Islet of Langerhans (tissue), 1 donor: ENCODE measurements around the gene IL12RB1.
"Not testable (repeated sequence)": the region's sequence is repeated elsewhere in the genome, so short reads cannot be mapped to it uniquely, and the experiment has no call there.

Source experiments
- FAIRE-seq: peaks from one replicate; lab custom pipeline; 2011; peaks lifted over from hg19 to GRCh38; lab: Jason Lieb, UNC

The IL12RB1 gene

DNA sequence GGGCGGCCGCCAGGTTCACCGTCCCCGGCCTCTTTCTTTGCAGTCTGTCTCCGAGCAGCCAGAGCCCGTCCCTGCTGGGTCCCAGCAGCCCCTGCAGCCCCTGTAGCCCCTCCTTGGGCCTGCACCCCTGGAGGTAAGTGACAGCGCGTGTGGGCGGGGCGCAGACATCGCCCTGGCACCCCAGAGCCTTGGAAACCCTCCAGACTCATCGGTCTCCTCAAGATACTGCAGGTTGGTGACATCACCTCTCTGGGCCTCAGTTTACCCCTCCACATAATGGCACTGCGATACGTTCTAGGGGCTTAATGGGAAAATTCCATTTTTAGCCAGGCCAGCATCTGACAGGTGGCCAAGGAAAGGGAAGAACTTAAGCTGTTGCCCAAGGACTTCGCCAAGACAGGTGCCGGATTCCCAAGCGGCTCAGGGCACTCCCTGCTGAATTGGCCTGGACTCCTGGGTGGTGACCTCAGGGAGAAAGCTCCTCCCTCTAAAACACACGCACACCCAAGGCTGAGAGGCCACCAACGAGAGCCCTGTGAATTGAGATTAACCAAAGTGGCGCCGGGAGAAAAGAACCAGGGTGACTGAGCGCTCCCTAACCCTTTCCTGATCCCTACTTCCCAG lies 24.0 kb upstream of the IL12RB1 start:
- no peak for FAIRE-seq

DNA sequence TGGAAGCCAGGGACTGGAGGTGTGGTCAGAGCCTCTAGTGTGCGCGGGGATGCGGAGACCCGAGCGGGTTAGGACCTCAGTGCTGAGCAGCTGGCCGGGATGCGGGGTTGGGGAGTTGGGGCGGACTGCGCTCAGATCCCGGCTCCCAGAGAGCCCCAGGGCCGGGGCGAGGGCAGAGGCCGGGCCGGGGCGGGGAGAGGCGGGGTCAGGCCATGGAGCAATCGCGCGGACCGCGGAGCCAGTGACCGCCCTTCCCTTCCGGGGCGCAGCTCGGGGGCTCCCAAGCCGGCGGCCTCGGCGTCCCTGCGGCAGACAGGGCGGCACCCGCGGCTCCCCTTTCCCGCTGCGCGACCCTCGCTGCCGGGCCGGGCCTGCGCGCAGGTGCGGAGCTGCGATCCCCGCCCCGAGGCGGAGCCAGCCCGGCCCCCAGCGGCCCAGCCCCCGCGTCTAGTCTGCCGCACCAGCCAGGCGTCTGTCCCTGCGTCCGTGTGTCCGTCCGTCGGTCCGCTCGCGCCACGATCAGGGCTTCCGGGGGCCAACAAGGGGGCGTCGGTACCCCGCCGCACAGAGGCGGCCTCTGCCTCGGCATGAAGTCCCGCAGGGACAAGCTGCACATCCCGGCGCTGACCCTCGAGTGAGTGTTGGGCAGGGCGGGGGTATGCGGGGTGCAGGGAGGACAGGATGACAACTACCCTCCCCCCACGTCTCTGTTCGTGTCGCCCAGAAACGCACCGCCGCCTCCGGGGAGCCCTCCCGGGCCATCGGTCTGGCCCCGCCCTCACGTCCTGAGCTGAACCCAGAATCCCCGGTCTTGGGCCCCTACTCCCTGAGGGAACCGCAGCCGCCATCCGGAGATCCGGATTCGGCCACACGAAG lies 23.2 kb upstream of the IL12RB1 start:
- no peak for FAIRE-seq

DNA sequence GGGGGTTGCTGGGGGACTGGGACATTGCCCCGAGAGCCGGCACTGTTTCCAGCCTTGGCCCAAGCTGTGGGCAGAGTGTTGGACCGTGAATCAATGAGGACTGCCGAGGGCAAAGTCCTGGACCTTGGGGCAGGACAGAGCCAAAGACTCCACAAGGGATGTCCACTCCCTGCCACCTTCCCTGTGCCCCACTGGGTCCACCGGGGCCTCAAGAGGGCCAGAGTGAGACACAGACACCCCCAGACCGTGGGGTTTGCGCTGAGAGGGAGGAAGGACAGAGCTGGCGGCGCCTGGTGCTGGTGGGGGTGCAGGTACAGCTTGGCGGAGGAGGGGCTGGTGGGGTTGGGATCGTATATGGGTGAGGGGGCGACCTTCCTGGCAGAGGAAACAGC lies 22.6 kb upstream of the IL12RB1 start:
- FAIRE-seq: no peak

DNA sequence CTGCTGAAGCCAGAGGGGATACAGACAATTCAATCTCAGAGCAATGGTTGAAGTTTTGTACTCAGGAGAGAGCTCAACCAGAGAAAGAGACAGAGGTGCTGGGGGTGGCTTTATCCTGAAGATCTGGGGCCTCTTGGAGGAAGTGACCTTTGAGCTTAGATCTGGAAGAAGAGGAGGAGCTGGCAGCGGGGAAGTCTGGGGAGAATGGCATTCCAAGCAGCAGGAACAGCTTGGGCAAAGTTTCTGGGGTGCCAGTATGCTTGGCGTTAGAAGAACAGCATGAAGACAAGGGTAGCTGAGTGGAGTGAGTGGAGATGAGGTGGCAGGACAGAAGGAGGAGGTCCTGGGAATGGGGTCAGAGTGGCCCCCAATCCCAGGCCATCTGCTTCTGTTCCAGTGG lies 22.2 kb upstream of the IL12RB1 start:
- no peak for FAIRE-seq

DNA sequence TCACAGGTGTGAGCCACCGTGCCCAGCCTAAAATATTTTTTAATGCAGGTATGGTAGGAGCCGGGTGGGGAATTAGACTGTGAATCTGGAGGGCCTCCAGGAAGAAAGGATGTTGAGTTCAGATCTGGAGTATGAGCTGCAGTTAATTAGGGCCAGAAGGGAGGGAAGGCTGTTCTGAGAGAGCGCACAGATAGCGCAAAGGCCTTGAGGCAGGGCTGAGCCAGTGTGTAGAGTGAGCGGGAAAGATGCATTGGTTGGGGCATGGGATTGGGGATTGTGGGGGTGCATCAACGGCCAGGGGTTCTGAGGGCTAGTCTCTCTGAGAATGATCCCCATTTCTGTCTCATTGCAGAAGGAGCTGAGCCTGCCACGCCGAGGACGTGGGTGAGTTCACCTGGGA lies 20.5 kb upstream of the IL12RB1 start:
- no peak for FAIRE-seq

DNA sequence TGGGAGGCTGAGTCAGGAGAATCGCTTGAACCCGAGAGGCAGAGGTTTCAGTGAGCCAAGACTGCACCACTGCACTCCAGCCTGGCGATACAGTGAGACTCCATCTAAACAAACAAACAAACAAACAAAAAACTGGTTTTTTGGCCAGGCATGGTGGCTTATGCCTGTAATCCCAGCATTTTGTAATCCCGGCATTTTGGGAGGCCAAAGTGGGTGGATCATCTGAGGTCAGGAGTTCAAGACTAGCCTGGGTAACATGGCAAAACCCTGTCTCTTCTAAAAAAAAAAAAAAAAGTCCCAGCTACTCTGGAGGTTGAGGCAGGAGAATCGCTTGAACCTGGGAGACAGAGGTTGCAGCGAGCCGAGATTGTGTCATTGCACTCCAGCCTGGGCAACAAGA lies 18.5 kb upstream of the IL12RB1 start:
- not testable (repeated sequence) for FAIRE-seq

DNA sequence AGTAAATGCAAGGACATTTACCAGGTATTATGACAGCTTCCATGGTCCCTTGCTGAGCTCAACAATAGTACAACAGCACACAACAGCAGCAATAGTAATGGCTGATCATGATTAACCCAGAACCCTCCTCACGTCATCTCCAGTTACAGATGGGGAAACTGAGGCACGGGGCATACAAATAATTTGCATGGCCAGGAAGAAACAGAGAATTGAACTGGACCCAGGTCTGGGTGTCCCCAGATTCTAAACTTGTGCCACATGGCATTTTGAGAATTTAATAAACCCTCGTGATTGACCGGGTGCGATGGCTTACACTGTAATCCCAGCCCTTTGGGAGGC lies 18.0 kb upstream of the IL12RB1 start:
- no peak for FAIRE-seq

DNA sequence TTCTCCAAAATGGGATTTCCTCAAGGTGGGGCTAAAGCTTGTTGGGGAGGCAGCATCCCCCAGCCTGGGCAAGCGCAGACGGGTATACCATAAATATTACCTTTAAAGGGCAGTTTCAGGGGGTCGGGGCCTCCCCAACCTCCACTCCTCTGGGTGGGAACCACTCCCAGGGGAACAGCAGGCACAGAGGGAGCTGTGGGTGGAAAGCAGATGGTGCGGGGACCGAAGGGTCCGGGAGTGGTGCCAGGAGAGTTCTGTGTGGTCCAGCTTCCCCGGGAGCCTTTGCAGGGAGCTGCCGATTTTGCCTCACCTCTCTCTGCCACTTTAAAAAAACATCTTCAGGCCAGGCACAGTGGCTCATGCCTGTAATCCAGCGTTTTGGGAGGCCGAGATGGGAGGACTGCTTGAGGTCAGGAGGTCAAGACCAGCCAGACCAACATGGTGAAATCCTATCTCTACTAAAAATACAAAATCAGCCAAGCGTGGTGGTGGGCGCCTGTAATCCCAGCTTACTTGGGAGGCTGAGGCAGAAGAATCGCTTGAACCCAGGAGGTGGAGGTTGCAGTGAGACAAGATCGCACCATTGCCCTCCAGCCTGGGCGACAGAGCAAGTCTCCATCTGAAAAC lies 16.3 kb upstream of the IL12RB1 start:
- no peak for FAIRE-seq

- no peak for FAIRE-seq
Measured at GRCh38 chr19:18101268-18101667, 14.5 kb upstream of the IL12RB1 start.

DNA sequence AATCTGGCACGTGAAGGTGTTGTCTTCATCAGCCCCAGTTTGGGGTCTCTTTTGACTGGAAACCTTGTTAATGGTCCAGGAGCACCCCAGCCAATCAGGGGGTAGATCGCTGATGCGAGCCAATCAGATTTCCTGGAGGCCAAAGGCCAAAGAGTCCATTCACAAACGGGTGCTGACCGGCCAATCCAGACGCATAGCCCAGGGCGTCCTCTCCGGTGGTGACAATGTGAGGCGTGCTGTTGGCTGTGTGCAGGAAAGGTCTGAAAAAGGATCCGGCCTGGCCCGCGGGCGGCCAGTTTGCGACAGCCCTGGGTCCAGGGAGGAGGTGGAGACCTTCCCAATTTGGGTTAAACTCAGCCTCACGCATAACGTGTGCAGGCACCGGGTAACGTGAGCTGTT lies 14.0 kb upstream of the IL12RB1 start:
- no peak for FAIRE-seq

DNA sequence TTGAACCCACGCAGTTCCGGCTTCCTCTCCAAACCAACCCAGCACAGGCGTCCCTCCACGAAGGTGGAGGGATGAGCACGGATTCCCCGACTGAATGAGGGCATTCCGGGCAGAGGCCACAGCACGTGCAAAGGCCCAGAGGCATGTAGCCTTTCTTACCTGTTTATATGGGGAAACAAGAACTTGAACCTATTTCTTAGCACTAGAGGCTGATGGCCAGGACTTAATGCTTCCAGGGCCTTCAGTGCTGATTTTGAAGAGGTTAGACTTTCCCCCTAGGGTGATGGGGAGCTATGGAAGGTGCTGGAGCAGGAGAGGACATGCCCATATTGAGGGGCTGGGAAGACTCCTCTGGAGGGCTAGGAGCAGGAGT lies 12.9 kb upstream of the IL12RB1 start:
- no peak for FAIRE-seq

DNA sequence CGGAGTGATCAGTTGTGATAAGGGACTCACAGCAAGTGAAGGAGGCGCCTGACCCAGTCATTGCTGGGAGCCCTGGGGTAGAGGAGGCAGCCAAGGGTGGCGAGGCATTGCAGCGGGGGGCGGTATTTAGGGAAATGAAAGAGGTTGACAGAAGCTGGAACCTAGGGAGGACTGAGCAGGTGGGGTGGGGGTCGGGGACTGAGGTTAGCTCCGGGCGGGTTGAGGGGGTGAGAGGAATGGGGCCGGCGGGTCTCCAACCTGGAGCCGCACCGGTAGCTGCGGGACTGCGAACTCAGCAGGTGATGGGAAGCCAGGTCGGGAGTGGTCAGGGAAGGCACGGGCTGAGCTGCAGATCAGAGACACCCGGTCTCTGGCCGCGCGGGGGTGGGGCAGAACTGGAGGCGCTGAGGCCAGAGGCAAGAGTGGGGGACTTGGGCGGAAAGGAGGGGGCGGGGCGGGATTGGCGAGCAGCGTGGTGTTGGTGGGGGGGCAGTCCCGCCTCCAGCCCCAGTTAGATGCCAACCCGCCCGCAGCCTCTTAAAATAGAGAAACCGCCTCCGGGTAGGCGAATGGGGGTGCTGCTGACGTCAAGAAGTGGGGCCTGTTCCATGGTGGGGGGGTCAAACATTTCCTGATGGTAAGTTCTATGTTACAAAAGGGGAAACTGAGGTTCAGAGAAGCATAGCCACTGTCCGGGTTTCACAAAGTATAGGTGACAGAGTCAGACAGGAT lies 12.3 kb upstream of the IL12RB1 start:
- FAIRE-seq: no peak

GRCh38 chr19:18097993-18098890 lies 11.5 kb upstream of the IL12RB1 start:
- no peak for FAIRE-seq

DNA sequence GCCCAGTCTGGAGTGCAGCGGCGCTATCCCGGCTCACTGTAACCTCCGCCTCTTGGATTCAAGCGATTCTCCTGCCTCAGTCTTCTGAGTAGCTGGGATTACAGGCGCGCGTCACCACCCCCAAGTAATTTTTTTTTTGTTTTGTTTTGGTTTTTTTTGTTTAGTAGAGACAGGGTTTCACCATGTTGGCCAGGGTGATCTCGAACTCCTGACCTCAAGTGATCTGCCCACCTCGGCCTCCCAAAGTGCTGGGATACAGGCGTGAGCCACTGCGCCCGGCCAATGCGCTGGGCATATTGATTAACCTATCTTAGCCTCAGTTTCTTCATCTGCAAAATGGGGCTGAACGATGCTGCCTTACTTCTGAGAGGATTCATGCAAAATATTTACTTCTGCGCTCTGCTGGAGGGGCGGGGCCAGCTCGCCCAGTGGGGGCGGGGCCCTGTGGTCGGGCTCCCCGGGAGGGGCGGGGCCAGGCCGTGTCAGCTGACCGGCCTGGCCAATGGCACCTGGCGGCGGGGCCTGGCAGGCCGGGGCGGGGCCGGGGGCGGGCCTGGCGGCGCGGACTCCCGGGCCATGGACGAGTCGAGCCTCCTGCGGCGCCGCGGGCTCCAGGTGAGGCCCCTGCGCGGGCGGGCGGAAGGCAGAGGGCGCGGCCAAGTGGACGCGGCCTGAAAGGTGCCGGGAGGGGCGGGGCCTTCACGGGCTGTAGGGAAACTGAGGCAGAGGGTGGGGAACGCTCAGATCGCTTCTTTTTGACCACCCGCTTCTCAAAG lies 10.7 kb upstream of the IL12RB1 start, which contains the start of gene MAST3:
MAST3 (plus strand) TSS at position 562 of the 776 bp plus-strand sequence; CDS start at position 577, 15 bp downstream.
- no peak for FAIRE-seq

- FAIRE-seq: no peak
Measured at GRCh38 chr19:18096258-18096657, 9.5 kb upstream of the IL12RB1 start.

DNA sequence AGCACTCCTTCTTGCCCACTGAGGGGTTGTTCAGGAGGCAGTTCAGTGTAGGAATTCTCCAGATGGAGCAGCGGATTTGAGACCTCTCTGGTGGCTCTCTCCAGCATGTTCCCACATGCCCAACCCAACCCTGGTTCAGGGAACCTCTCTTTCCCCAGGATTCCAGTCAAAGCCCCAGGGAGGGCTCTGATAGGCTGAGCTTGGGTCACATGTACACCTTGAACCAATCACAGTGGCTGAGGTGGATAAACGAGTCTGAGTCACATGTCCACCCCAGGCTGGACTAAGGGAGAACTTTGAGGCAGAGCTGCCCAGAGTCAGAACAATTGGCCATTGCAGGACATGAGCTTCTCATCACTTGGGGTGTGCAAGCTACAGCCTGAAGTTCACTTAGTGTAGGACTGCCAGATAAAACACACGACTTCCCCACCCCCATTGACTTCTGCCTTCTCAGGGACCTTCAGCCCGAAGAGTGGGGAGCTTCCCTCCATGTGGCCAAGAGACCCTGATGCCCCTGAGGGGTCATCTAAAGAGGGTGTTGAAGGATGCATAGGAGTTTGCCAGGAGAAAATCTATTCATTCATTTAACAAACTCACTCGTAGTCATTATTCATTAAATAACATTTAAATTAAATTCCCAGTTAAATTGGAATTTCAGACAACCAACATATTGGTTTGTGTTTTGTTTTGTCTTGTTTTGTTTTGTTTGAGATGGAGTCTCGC lies 6.9 kb upstream of the IL12RB1 start:
- no peak for FAIRE-seq

- FAIRE-seq: no peak
Measured at GRCh38 chr19:18091217-18091608, 4.5 kb upstream of the IL12RB1 start.

DNA sequence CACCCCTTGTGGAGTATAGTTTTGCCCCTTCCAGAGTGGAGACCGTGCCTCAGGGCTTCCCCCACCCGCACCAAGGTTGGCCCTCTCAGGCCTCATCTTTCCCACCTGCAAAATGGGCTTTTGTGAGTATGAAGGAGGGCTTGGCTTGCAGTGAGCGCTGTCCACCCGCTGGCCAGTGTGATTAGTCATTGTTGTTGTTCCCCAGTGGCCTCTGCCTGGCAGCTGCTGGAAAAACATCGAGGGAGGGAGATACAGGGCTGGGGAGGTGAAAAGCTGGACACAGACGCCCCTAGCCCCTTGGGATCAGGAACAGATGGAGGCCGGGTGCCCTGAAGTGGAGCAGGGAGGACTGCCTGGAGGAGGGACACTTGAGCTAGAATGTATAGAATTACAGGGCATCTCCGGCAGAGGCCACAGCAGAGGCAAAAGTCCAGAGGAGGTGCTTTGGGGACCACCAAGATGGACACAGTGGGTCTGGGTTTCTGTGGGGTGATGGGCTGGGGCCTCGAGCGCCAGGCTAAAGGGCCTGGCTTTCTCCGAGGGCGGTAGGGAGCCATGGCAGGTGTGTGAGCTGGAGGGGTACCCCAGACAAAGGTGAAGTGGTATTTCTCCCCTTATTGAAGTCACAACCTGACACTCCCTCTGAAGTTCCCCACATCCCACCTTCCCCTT lies 3.9 kb upstream of the IL12RB1 start:
- FAIRE-seq: no peak

GRCh38 chr19:18089726-18090125 lies 3.0 kb upstream of the IL12RB1 start:
- no peak for FAIRE-seq

GRCh38 chr19:18089096-18089541 lies 2.4 kb upstream of the IL12RB1 start:
- not testable (repeated sequence) for FAIRE-seq
